Bone marrow (tissue), 2 donors: ENCODE data around the gene CCBE1.
"Not testable (repeated sequence)": the region's sequence is repeated elsewhere in the genome, so short reads cannot be mapped to it uniquely, and the experiment has no call there.

ENCODE experiments used
- DNase-seq, 2 donors: peaks; one replicate each; lab custom pipeline; 2025; lab: John Stamatoyannopoulos, UW

CCBE1 gene

GRCh38 chr18:59681521-59682004 is 15.7 kb downstream of the CCBE1 start:
- no peak for DNase-seq

GRCh38 chr18:59681051-59681450 is 16.2 kb downstream of the CCBE1 start:
- no peak for DNase-seq

GRCh38 chr18:59675346-59675745 is 21.9 kb downstream of the CCBE1 start:
- no peak for DNase-seq

- no peak for DNase-seq
Measured at GRCh38 chr18:59674903-59675270, 22.3 kb downstream of the CCBE1 start.

- DNase-seq = no peak
Measured at GRCh38 chr18:59674186-59674902, 22.9 kb downstream of the CCBE1 start.

GRCh38 chr18:59672235-59672711 is 24.9 kb downstream of the CCBE1 start:
- DNase-seq = no peak

GRCh38 chr18:59671551-59671950 is 25.7 kb downstream of the CCBE1 start:
- DNase-seq = no peak

- no peak for DNase-seq
Measured at GRCh38 chr18:59669872-59670657, 27.2 kb downstream of the CCBE1 start.

GRCh38 chr18:59667488-59667887 is 29.7 kb downstream of the CCBE1 start:
- DNase-seq = no peak

GRCh38 chr18:59666007-59666402 is 31.2 kb downstream of the CCBE1 start:
- DNase-seq = not testable (repeated sequence)

- DNase-seq = no peak
Measured at GRCh38 chr18:59665057-59666006, 31.9 kb downstream of the CCBE1 start.

GRCh38 chr18:59664329-59664728 is 32.9 kb downstream of the CCBE1 start:
- DNase-seq = no peak

- DNase-seq = no peak
Measured at GRCh38 chr18:59663096-59663495, 34.1 kb downstream of the CCBE1 start.

- no peak for DNase-seq
Measured at GRCh38 chr18:59661891-59662701, 35.1 kb downstream of the CCBE1 start.

- DNase-seq = no peak
Measured at GRCh38 chr18:59660786-59661743, 36.2 kb downstream of the CCBE1 start.

- no peak for DNase-seq
Measured at GRCh38 chr18:59660366-59660765, 36.9 kb downstream of the CCBE1 start.

- no peak for DNase-seq
Measured at GRCh38 chr18:59659508-59660170, 37.6 kb downstream of the CCBE1 start.

GRCh38 chr18:59658941-59659340 is 38.3 kb downstream of the CCBE1 start:
- no peak for DNase-seq

- no peak for DNase-seq
Measured at GRCh38 chr18:59657012-59657411, 40.2 kb downstream of the CCBE1 start.
